GM10847 (cell line): Measurements from ENCODE around the gene EPS15.

Source experiments
- POLR2A ChIP-seq: IDR thresholded peaks from 2 replicates; pipeline ENCODE4 v1.6.1; 2011; ENCODE audit not compliant: insufficient read length; ENCODE audit errors: extremely low read depth

The EPS15 gene

DNA sequence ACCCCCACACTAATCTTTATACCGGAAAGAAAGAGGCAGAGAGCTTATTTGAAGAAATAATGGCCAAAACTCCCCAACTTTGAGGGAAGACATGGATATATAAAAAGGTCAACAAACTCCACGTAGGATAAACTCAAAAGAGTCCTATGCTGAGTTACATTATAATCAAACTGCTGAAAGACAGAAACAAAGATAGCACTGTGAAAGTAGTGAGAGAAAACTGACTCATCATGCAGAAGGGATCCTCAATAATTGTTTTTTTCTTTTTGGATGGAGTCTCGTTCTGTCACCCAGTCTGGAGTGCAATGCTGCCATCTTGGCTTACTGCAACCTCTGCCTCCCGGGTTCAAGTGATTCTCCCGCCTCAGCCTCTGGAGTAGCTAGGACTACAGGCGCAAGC is 140.2 kb downstream of the EPS15 start:
- TF ChIP-seq POLR2A: no peak

GRCh38 chr1:51373898-51374297 is 145.2 kb downstream of the EPS15 start:
- no peak for TF ChIP-seq POLR2A

GRCh38 chr1:51372561-51372960 is 146.5 kb downstream of the EPS15 start:
- TF ChIP-seq POLR2A: no peak

DNA sequence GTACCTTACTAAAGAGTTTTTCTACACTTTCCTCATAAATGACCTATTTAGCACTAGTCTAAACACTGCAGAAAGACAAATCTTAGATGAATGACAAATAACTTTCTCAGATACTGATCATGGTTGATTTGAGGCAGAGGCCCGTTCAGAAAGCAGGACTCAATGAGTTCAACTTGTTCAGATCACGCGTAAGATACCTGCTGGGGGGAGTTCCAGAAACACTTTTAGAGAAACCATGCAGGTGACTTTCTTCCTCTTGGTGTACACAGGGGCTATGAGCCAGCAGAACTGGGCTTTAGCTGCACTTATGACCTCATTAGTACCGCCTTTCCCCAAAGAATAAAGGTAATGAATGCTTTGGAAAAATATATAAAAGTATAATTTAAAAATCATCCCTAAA is 149.9 kb downstream of the EPS15 start:
- no peak for TF ChIP-seq POLR2A

- TF ChIP-seq POLR2A: no peak
Observed at GRCh38 chr1:51365774-51366173, 153.3 kb downstream of the EPS15 start.

DNA sequence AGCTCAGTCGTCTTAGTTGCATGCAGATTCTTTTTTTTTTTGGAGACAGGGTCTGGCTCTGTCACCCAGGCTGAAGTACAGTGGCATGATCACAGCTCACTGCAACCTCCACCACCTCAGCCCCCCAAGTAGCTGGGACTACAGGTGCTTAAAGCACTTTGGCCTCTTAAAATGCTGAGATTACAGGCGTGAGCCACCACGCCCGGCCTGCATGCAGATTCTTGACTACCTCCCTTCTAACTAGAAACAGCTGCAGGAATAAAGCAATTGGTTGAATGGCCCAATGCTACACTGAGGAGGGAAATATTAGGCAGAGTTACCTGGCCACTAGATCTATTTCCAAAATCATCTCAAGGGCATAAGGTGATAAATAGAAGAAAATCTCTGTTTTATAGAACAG is 159.2 kb downstream of the EPS15 start:
- TF ChIP-seq POLR2A: no peak

GRCh38 chr1:51355382-51355781 is 163.7 kb downstream of the EPS15 start:
- TF ChIP-seq POLR2A: no peak

DNA sequence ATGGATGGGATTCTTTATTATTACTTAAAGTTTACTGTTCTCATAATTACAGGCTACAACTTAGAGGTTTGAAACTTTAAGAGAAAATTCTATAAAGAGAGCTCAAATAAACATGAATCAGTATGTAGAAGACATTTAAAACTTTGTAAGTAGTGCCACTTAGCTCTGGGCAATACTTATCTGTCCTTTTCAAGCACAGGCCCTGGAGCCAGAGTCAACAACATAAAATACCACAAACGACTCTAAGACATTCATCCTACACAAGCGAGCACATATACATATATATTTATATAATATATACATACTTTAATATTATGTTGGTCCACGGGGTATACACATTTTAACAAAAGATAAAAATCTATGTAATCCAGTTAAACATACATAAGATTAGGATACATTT is 164.7 kb downstream of the EPS15 start:
- TF ChIP-seq POLR2A: no peak

GRCh38 chr1:51351907-51352306 is 167.2 kb downstream of the EPS15 start:
- TF ChIP-seq POLR2A: no peak

- TF ChIP-seq POLR2A: no peak
Observed at GRCh38 chr1:51349862-51350261, 169.2 kb downstream of the EPS15 start.

GRCh38 chr1:51348147-51348527 is 170.9 kb downstream of the EPS15 start:
- no peak for TF ChIP-seq POLR2A

GRCh38 chr1:51347398-51348146 is 171.5 kb downstream of the EPS15 start:
- no peak for TF ChIP-seq POLR2A

DNA sequence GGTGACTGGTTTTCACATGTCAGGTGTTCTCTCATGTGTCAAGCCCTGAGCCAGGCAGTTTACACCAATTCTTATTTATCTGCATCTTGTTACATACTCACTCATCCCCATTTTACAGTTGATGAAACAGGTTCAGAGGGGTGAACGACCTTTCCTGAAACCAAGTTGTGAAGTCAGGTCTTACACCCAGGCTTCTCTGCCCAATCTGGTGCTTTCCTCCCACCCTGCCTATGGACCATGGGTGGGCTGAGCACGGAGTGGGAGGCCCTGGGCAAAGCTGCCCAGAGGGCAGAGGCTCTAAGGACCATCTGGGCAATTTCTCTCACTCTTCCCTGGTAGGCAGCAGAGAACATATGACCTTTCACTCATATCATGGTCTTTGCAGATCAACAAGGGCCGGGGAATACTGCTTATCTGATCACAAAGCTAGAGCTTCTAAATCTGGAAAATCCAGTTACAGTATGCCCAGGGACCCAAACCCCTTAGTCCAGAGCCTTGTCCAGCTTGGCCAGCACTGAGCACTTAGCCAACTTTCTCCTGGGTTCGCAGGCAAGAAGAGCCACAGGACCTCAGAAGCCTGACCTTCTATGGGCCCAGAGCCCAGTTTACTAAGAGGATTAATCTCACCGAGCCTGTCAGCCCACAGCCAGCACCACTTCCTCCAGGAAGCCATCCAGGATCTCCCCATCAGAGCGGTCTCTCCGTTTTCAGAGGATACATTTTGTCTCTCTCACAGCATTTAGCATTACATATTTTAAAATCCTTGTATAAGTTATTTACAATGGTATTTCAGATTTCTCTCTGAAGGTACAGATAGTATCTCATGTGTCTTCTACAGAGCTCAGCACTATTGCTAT is 172.8 kb downstream of the EPS15 start:
- TF ChIP-seq POLR2A: no peak

DNA sequence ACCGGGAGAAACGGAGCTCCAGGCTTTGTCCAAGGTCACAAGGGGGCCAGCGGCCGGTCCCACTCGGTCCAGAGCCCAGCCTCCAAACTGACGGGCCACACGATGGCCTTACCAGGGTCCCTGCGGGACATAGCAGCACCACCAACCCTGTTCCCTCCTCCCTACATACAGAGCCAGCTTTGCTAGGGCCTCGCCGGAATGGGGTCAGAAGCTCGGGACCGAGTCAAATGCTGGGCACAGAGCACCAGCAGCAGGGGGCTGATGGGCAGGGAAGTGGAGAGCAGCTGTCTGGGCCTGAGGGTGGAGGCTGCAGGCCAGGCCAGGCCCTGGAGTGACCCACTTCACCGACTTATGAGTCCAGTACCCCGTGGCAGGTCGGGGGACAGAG is 173.8 kb downstream of the EPS15 start:
- no peak for TF ChIP-seq POLR2A

DNA sequence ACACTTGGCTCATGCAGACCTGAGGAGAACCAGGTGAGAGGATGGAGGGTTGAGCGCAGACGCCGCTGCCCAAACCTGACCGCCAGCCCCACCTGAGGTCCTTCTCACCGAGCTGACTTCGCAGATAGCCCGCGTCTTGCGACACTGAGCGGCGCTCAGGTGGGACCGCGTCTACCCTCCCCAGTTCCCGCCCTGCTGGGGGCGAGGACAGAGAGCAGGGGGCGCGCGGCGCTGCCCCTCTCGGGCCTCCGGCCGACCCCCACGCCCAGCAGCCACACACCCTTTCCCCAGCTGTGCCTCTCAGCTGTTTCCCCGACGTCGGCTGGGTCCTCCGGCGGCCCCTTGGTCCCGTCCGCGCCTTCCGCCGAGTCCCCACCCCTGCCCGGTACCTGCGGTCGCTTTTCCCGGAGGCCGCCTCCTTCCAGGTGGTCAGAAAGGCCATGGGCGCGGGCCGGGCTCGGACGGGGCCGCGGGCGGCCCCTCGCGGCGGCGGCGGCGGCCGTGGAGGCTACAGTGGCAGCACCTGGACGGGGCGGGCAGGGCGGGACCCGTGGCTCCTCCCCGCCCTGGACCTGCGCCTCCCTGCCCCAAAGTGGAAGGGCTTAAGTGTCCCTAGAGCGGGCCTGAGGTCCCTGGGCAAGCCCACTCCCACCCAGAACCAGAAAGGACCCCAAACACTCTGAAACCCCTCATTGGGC is 174.3 kb downstream of the EPS15 start:
- TF ChIP-seq POLR2A: no peak

DNA sequence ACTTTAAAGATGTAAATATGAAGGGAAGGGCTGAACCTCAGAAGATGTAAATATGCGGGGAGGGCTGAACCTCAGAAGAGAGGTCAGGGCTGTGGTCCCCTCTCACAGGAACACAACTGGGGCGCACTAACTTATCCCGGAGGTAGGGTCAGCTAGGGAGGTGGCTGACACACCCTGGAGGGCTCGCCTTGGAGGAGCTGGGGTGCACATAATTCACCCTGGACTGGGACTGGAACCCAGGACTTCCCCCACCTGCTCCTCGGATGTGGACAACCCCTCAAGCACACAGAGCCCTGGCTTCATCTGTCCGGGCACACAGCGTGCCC is 174.8 kb downstream of the EPS15 start:
- TF ChIP-seq POLR2A: no peak

DNA sequence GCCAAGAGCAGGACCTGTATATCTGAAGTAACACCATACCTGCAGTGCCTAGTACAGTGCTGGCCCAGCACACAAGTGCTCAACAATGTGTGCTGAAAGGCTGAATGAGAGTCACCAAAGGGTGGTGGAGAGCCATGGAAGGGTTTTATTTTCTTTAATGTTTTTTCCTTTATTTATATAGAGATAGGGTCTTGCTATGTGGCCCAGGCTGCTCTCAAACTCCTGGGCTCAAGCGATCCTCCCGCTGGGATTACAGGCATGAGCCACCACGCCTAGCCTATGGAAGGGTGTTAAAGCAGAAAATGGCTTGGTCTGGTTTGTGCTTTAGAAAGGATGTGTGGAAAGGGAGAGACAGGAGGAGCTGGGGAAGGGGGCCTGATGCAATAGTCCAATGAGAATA is 175.4 kb downstream of the EPS15 start:
- no peak for TF ChIP-seq POLR2A
